ENCODE results near the gene OR13G1. TPM values are rescaled to one million over a fixed set of nuclear protein-coding genes. Genes with fewer than 3 reads are reported as not detected.
"Not testable (repeated sequence)": the region's sequence is repeated elsewhere in the genome, so short reads cannot be mapped to it uniquely, and the experiment has no call there.

OR13G1 gene, protein sequence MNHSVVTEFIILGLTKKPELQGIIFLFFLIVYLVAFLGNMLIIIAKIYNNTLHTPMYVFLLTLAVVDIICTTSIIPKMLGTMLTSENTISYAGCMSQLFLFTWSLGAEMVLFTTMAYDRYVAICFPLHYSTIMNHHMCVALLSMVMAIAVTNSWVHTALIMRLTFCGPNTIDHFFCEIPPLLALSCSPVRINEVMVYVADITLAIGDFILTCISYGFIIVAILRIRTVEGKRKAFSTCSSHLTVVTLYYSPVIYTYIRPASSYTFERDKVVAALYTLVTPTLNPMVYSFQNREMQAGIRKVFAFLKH
- not detected for total RNA-seq

DNA sequence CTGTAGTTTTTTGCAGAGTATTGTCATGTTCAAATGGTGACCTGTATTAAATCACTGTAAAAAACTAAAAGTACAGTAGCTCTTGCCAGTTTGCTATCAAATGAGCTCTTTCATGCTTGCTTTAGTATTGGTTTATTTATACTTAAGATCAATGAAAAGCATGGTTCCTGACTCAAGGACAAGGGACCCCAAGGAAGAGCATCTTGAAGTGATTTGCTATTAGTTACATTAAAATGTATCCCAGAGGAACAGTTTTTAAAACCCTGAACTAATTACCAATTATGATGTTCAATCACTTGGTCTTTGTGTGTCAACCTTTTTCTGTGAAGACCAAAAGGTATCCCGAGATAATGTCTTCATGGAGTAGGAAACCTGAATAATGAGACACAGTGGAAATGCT, at the start of gene OR13G1:
TSS of gene OR13G1 (minus strand) at position 101 of the 400 bp plus-strand sequence. CDS start 6,698 bp downstream, outside the sequence.
- H3K27me3 ChIP-seq = no peaks in the 10 kb centered on the region
- intact Hi-C loops (cut with DNase I; ENCODE audit: low total_unique reads) = no loop called here
- TF ChIP-seq POLR2A (IDR thresholded peaks at IDR 0.05) (no peak), POLR2AphosphoS5 (IDR thresholded peaks at IDR 0.05) (no peak)
- TF ChIP-seq, protein P1, sequence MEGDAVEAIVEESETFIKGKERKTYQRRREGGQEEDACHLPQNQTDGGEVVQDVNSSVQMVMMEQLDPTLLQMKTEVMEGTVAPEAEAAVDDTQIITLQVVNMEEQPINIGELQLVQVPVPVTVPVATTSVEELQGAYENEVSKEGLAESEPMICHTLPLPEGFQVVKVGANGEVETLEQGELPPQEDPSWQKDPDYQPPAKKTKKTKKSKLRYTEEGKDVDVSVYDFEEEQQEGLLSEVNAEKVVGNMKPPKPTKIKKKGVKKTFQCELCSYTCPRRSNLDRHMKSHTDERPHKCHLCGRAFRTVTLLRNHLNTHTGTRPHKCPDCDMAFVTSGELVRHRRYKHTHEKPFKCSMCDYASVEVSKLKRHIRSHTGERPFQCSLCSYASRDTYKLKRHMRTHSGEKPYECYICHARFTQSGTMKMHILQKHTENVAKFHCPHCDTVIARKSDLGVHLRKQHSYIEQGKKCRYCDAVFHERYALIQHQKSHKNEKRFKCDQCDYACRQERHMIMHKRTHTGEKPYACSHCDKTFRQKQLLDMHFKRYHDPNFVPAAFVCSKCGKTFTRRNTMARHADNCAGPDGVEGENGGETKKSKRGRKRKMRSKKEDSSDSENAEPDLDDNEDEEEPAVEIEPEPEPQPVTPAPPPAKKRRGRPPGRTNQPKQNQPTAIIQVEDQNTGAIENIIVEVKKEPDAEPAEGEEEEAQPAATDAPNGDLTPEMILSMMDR (IDR thresholded peaks at IDR 0.05) = no peak

DNA sequence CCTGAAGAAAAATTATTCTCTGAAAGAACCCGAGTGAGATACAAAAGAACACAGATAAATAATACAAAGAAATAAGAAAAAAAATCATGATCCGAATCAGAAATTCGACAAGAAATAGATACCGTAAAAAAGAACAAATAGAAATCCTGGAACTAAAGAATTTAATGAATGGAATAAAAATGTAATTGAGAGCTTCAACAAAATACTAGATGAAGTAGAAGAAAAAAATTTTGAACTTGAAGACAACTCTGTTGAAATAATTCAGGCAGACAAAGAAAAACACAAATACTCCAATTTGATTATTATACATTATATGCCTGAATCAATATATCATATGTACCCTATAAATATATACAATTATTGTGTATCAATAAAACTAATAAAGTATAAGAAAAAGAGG, 41.7 kb upstream of the OR13G1 start:
- no peak for TF ChIP-seq POLR2AphosphoS5 (IDR thresholded peaks at IDR 0.05)
- TF ChIP-seq, protein P1 (IDR thresholded peaks at IDR 0.05) = no peak
- TF ChIP-seq POLR2A (IDR thresholded peaks at IDR 0.05) = no peak
- H3K27me3 ChIP-seq = no peaks in the 10 kb centered on the region
- no peak for DNase-seq (ENCODE audit: low spot score in 2 of 2)
- peaks cover 0 to 11% of the 10 kb centered on the region in 2 donors for H3K9me3 ChIP-seq
- no peak overlapping the region for H3K27ac ChIP-seq
- H3K4me3 ChIP-seq = no peak overlapping the region
- intact Hi-C loops (cut with DNase I; ENCODE audit: low total_unique reads) = no loop called here
- H3K4me1 ChIP-seq = no peaks in the 10 kb centered on the region
- no peaks in the 10 kb centered on the region for H3K36me3 ChIP-seq

More for the DNA sequence above, at the start of gene OR13G1:
- H3K9me3 ChIP-seq = no peaks in the 10 kb centered on the region
- no peaks in the 10 kb centered on the region for H3K36me3 ChIP-seq
- no peaks in the 10 kb centered on the region for H3K4me1 ChIP-seq
- no peak within 1 kb of the TSS for H3K4me3 ChIP-seq
- no peak for DNase-seq (ENCODE audit: low spot score in 2 of 2)
- H3K27ac ChIP-seq = no peak within 1 kb of the TSS

DNA sequence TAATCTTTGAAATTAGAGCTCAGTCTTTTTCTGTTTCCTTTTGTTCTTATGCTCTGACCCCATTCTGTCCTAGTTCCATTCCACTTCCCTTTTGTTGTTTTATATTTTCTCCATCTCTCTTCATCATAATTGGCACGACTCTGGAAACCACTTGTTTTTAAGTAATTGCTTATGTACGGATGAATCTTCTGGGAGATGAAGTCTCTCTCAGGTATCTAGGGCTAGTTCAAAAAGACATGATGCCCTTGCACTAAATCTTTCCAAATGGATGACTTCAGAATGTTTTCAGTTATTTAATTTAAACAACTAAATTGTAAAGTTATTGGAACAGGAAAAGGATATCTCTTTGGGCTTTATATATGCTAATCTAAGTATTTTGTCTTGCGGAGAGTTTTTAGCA, 37.0 kb upstream of the OR13G1 start, which contains the start of gene OR6F1:
TSS of gene OR6F1 (minus strand) at position 101 of the 400 bp plus-strand sequence. CDS start 3,891 bp downstream, outside the sequence.
- H3K4me1 ChIP-seq = no peaks in the 10 kb centered on the region
- no peak within 1 kb of the TSS for H3K27ac ChIP-seq
- TF ChIP-seq POLR2AphosphoS5 (IDR thresholded peaks at IDR 0.05) (no peak), POLR2A (IDR thresholded peaks at IDR 0.05) (no peak)
- TF ChIP-seq, protein P1 (IDR thresholded peaks at IDR 0.05) = no peak
- no peaks in the 10 kb centered on the region for H3K36me3 ChIP-seq
- peaks cover 0 to 11% of the 10 kb centered on the region in 2 donors for H3K9me3 ChIP-seq
- no peak for DNase-seq (ENCODE audit: low spot score in 2 of 2)
- intact Hi-C loops (cut with DNase I; ENCODE audit: low total_unique reads) = no loop called here
- H3K27me3 ChIP-seq = no peaks in the 10 kb centered on the region
- H3K4me3 ChIP-seq = no peak within 1 kb of the TSS

DNA sequence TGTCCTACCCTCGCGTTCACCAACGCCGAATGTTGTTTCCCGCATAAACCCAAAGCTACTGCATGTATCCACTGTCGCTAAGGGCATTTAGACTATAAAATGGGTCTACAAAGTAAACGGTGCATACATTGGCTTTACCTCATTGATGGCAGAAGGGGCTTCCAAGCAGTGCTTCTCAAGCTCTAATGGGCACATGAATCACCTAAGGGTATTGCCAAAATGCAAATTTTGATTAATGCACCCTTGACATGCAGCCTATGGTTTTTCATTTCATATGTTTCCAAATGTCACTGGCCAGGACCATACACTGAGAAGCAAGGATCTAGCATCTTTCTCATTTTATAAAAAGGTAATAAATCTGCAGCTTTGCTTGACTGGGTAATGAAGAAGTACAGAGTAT, 34.2 kb upstream of the OR13G1 start:
- no peaks in the 10 kb centered on the region for H3K36me3 ChIP-seq
- TF ChIP-seq POLR2AphosphoS5 (IDR thresholded peaks at IDR 0.05) = no peak
- no peak overlapping the region for H3K4me3 ChIP-seq
- no peaks in the 10 kb centered on the region for H3K4me1 ChIP-seq
- no peak for DNase-seq (ENCODE audit: low spot score in 2 of 2)
- H3K27me3 ChIP-seq = no peaks in the 10 kb centered on the region
- H3K27ac ChIP-seq = no peak overlapping the region
- H3K9me3 ChIP-seq = no peaks in the 10 kb centered on the region
- intact Hi-C loops (cut with DNase I; ENCODE audit: low total_unique reads) = no loop called here

DNA sequence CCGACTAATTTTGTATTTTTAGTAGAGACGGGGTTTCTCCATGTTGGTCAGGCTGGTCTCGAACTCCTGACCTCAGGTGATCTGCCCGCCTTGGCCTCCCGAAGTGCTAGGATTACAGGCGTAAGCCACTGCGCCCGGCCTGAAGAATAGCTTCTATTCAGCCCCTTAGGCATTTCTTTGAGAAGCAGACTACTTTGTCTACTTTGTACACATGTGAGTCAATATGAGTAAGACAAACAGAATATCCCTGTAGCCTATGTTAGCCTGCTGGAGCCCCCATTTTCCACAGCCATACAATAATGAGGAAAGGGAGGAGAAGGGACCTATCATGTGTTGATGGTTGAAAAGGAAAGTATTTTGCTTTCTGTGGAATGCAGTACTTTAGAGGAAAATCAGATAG, 31.1 kb upstream of the OR13G1 start:
- H3K4me1 ChIP-seq; DNase-seq (ENCODE audit: low spot score in 2 of 2); H3K36me3 ChIP-seq; H3K27ac ChIP-seq; H3K4me3 ChIP-seq; H3K27me3 ChIP-seq; H3K9me3 ChIP-seq; intact Hi-C loops (cut with DNase I; ENCODE audit: low total_unique reads): not testable (repeated sequence)

DNA sequence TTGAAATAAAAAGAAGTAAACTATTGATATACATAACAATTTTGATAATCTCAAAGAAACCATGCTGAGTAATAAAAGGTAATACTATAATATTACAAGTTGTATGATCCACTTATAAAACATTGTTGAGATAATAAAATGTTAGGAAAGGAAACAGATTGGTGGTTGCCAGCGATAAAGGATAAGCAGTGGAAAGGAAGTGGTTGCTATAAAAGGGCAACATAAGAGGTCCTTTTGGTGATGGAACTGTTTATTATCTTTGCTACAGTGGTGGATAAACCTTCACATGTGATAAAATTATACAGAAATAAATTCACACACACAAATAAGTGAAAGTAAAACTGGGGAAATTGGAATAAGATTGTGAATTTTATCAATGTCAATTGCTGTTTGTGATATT, 21.8 kb upstream of the OR13G1 start:
- Histone ChIP-seq H3K9me3 (no peaks in the 10 kb centered on the region), H3K27me3 (no peaks in the 10 kb centered on the region), H3K4me3 (no peak overlapping the region), H3K4me1 (no peaks in the 10 kb centered on the region), H3K27ac (no peak overlapping the region), H3K36me3 (no peaks in the 10 kb centered on the region)
- no peak for DNase-seq (ENCODE audit: low spot score in 2 of 2)
- TF ChIP-seq POLR2A (IDR thresholded peaks at IDR 0.05) (no peak), POLR2AphosphoS5 (IDR thresholded peaks at IDR 0.05) (no peak)
- TF ChIP-seq, protein P1 (IDR thresholded peaks at IDR 0.05) = no peak
- intact Hi-C loops (cut with DNase I; ENCODE audit: low total_unique reads) = no loop called here

Measured in breast epithelium (tissue), 4 donors.